B cell (primary cell): ENCODE data around the gene PPTC7.
"Not testable (repeated sequence)": the region's sequence is repeated elsewhere in the genome, so short reads cannot be mapped to it uniquely, and the experiment has no call there.

Experiments
- CTCF ChIP-seq: fragments of 200-600 bp; IDR thresholded peaks from one replicate; pipeline ENCODE4 v1.8.0; 2022; ENCODE audit warnings: antibody characterized with exemption, mild to moderate bottlenecking
- EZH2 ChIP-seq: IDR thresholded peaks from 2 replicates; pipeline ENCODE4 v1.6.1; 2012; ENCODE audit warnings: borderline replicate concordance, low read depth, mild to moderate bottlenecking, moderate library complexity, low read length; ENCODE audit not compliant: insufficient read depth, poor library complexity, severe bottlenecking

GRCh38 chr12:110574717-110575230 lies 8.3 kb downstream of the PPTC7 start:
- TF ChIP-seq CTCF, EZH2: not testable (repeated sequence)
